ENCODE data around the gene TMEM266.

Gene TMEM266

GRCh38 chr15:76193934-76194333, 134.1 kb downstream of the TMEM266 start:
- no peak for TF ChIP-seq CTCF (IDR thresholded peaks at IDR 0.05; ENCODE audit: low read depth, low read length)
- no peak for TF ChIP-seq POLR2A (IDR thresholded peaks at IDR 0.05; ENCODE audit: extremely low read depth, insufficient read length)
- TF ChIP-seq MAX (IDR thresholded peaks at IDR 0.05; ENCODE audit: low read depth, low read length): no peak
- no peak for TF ChIP-seq MYC (IDR thresholded peaks at IDR 0.05; ENCODE audit: low read depth, low read length)
- H3K4me3 ChIP-seq (ENCODE audit: low read depth, low read length): no peak overlapping the region
- DNase-seq (ENCODE audit: low read depth): no peak

DNA sequence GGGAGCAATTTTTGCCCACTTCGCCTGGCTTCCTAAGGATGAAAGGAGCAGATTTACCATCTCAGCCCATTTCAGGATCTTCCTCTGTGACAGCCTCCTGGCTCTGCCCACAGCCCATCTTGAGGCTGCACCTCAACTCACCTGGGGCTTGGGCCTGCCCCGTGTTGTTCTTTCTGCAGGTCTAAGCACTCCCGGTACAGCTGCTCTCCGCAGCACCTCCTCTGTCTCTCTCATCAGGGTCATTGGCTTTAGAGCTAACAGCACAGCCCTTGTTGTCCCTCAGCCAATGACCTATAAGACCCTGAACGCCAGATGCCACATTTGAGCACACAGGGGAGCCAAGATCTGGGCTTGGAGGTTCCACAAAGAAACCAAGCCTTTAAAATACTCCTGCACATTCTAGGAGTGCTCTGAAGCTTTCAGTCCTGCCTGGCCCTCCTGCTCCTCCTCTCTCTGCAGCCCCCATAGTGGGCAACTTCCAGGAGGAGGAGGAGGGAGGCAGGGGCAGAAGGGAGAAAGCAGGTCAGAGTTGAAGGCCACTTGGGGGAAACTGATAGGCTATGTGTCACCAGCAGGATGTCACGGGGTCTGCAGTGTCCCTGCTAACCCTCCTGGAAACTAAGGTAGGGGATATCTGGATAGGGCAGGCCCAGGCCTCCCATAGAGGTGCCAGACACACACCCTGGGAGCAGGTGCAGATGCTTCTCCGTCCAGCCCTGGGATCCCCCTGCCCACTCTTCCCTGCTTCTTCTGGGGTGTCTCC, 135.9 kb downstream of the TMEM266 start:
- TF ChIP-seq CTCF (IDR thresholded peaks at IDR 0.05; ENCODE audit: low read depth, low read length): no peak
- no peak for TF ChIP-seq MAX (IDR thresholded peaks at IDR 0.05; ENCODE audit: low read depth, low read length)
- no peak for TF ChIP-seq POLR2A (IDR thresholded peaks at IDR 0.05; ENCODE audit: extremely low read depth, insufficient read length)
- no peak for TF ChIP-seq MYC (IDR thresholded peaks at IDR 0.05; ENCODE audit: low read depth, low read length)
- no peak for DNase-seq (ENCODE audit: low read depth)
- no peak overlapping the region for H3K4me3 ChIP-seq (ENCODE audit: low read depth, low read length)

- no peak overlapping the region for H3K4me3 ChIP-seq (ENCODE audit: low read depth, low read length)
- DNase-seq (ENCODE audit: low read depth): peak; percentile 84
- TF ChIP-seq MAX (IDR thresholded peaks at IDR 0.05; ENCODE audit: low read depth, low read length) (peak; percentile 71), MYC (IDR thresholded peaks at IDR 0.05; ENCODE audit: low read depth, low read length) (peak; percentile 47), CTCF (IDR thresholded peaks at IDR 0.05; ENCODE audit: low read depth, low read length) (no peak), POLR2A (IDR thresholded peaks at IDR 0.05; ENCODE audit: extremely low read depth, insufficient read length) (no peak)
These were observed 136.8 kb downstream of the TMEM266 start for GRCh38 chr15:76196269-76197231.

DNA sequence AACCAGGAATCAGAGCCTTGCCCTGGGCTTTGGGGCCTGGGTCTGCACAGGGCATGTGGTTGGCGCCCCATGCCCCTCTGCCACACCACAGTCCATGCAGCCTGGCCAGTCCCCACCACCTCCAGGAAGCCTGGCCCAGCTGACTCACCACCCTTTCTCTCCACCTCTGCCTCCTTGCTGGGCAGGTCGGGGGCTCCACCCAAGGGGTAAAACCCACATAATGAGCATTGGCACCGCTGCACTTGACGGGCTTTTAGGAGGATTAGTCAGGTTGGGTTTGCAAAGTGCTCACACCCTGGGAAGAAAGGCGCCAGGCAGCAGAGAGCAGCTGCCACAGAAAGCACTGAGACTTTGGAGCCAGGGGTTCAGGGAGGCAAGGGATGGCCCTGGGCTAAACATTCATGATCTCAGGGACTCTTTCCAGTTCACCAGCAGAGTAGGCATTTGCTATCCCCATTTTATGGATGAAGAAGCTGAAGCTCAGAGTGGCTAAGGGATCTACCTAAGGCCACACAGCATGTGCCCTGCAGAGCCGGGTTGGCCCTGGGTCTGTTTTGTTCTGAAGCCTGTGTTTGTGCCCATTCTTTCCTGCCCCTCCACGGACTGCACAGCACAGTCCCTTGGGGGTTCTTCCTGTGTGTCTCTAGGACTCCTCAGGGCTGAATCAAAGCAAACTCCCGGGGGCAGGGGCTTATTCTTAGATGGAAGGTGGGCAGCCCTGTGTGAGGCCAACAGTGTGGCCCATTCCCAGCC, 138.1 kb downstream of the TMEM266 start:
- DNase-seq (ENCODE audit: low read depth): no peak
- TF ChIP-seq MYC (IDR thresholded peaks at IDR 0.05; ENCODE audit: low read depth, low read length): no peak
- no peak for TF ChIP-seq CTCF (IDR thresholded peaks at IDR 0.05; ENCODE audit: low read depth, low read length)
- no peak for TF ChIP-seq MAX (IDR thresholded peaks at IDR 0.05; ENCODE audit: low read depth, low read length)
- no peak for TF ChIP-seq POLR2A (IDR thresholded peaks at IDR 0.05; ENCODE audit: extremely low read depth, insufficient read length)
- H3K4me3 ChIP-seq (ENCODE audit: low read depth, low read length): no peak overlapping the region

- no peak overlapping the region for H3K4me3 ChIP-seq (ENCODE audit: low read depth, low read length)
- TF ChIP-seq MYC (IDR thresholded peaks at IDR 0.05; ENCODE audit: low read depth, low read length) (no peak), MAX (IDR thresholded peaks at IDR 0.05; ENCODE audit: low read depth, low read length) (no peak), POLR2A (IDR thresholded peaks at IDR 0.05; ENCODE audit: extremely low read depth, insufficient read length) (no peak), CTCF (IDR thresholded peaks at IDR 0.05; ENCODE audit: low read depth, low read length) (no peak)
- no peak for DNase-seq (ENCODE audit: low read depth)
These were observed 138.8 kb downstream of the TMEM266 start for GRCh38 chr15:76198456-76199105.
